HUES48 (cell line): ENCODE results near the gene METTL16.

Experiments
- H3K27ac ChIP-seq: one replicate; pipeline ENCODE4 v1.7.0; 2013; ENCODE audit warnings: low read depth, low read length, inconsistent platforms
- H3K27me3 ChIP-seq: 2 replicates; pipeline ENCODE4 v1.6.1; 2013; ENCODE audit warnings: mild to moderate bottlenecking, low read length; ENCODE audit not compliant: control insufficient read depth, insufficient read depth
- H3K36me3 ChIP-seq: 2 replicates; pipeline ENCODE4 v1.6.1; 2013; ENCODE audit warnings: low read length; ENCODE audit not compliant: control insufficient read depth, insufficient read depth
- H3K4me1 ChIP-seq: 2 replicates; pipeline ENCODE4 v1.6.1; 2013; ENCODE audit warnings: mild to moderate bottlenecking, low read length; ENCODE audit not compliant: control insufficient read depth, insufficient read depth
- H3K4me3 ChIP-seq: 2 replicates; pipeline ENCODE4 v1.5.1; 2013; ENCODE audit warnings: mild to moderate bottlenecking, low read depth, low read length
- H3K9ac ChIP-seq: 2 replicates; pipeline ENCODE4 v1.6.1; 2013; ENCODE audit warnings: mild to moderate bottlenecking, low read depth, low read length, moderate library complexity
- H3K9me3 ChIP-seq: 2 replicates; pipeline ENCODE4 v1.6.1; 2013; ENCODE audit warnings: low read length; ENCODE audit not compliant: control insufficient read depth, insufficient read depth

The METTL16 gene

GRCh38 chr17:2415081-2415480 is 96.6 kb downstream of the METTL16 start:
- no peak overlapping the region for H3K4me3 ChIP-seq
- H3K4me1 ChIP-seq, result no peaks in the 10 kb centered on the region
- H3K27me3 ChIP-seq, result no peaks in the 10 kb centered on the region
- peaks cover 49% of the 10 kb centered on the region for H3K36me3 ChIP-seq
- H3K9ac ChIP-seq, result no peak overlapping the region
- H3K9me3 ChIP-seq, result no peaks in the 10 kb centered on the region
- H3K27ac ChIP-seq, result no peak overlapping the region

GRCh38 chr17:2414446-2415064 is 97.1 kb downstream of the METTL16 start:
- H3K9ac ChIP-seq, result no peak overlapping the region
- no peaks in the 10 kb centered on the region for H3K27me3 ChIP-seq
- H3K27ac ChIP-seq, result no peak overlapping the region
- H3K9me3 ChIP-seq, result no peaks in the 10 kb centered on the region
- H3K4me1 ChIP-seq, result no peaks in the 10 kb centered on the region
- H3K4me3 ChIP-seq, result no peak overlapping the region
- H3K36me3 ChIP-seq, result peaks cover 44% of the 10 kb centered on the region

- no peaks in the 10 kb centered on the region for H3K27me3 ChIP-seq
- H3K4me3 ChIP-seq, result no peak overlapping the region
- H3K36me3 ChIP-seq, result peaks cover 26% of the 10 kb centered on the region
- H3K4me1 ChIP-seq, result no peaks in the 10 kb centered on the region
- no peak overlapping the region for H3K9ac ChIP-seq
- H3K9me3 ChIP-seq, result no peaks in the 10 kb centered on the region
- no peak overlapping the region for H3K27ac ChIP-seq
Measured at GRCh38 chr17:2412561-2413021, 99.1 kb downstream of the METTL16 start.

- H3K27me3 ChIP-seq, result no peaks in the 10 kb centered on the region
- no peak overlapping the region for H3K27ac ChIP-seq
- no peak overlapping the region for H3K4me3 ChIP-seq
- no peak overlapping the region for H3K9ac ChIP-seq
- no peaks in the 10 kb centered on the region for H3K9me3 ChIP-seq
- H3K36me3 ChIP-seq, result peaks cover 24% of the 10 kb centered on the region
- H3K4me1 ChIP-seq, result no peaks in the 10 kb centered on the region
Measured at GRCh38 chr17:2410951-2411350, 100.7 kb downstream of the METTL16 start.

GRCh38 chr17:2406903-2407790 is 104.5 kb downstream of the METTL16 start:
- H3K27me3 ChIP-seq, result no peaks in the 10 kb centered on the region
- H3K36me3 ChIP-seq, result 0 out of 2 replicates have a peak, but pooled peaks cover 2% of the 10 kb centered on the region
- H3K9ac ChIP-seq, result no peak overlapping the region
- H3K4me1 ChIP-seq, result peaks cover 8% of the 10 kb centered on the region
- no peak overlapping the region for H3K27ac ChIP-seq
- no peaks in the 10 kb centered on the region for H3K9me3 ChIP-seq
- no peak overlapping the region for H3K4me3 ChIP-seq

- Histone ChIP-seq H3K4me3 (no peak overlapping the region), H3K27me3 (no peaks in the 10 kb centered on the region), H3K27ac (no peak overlapping the region), H3K9me3 (no peaks in the 10 kb centered on the region), H3K9ac (no peak overlapping the region), H3K4me1 (peaks cover 9% of the 10 kb centered on the region), H3K36me3 (0 out of 2 replicates have a peak, but pooled peaks cover 2% of the 10 kb centered on the region)
Measured at GRCh38 chr17:2406271-2406902, 105.3 kb downstream of the METTL16 start.

DNA sequence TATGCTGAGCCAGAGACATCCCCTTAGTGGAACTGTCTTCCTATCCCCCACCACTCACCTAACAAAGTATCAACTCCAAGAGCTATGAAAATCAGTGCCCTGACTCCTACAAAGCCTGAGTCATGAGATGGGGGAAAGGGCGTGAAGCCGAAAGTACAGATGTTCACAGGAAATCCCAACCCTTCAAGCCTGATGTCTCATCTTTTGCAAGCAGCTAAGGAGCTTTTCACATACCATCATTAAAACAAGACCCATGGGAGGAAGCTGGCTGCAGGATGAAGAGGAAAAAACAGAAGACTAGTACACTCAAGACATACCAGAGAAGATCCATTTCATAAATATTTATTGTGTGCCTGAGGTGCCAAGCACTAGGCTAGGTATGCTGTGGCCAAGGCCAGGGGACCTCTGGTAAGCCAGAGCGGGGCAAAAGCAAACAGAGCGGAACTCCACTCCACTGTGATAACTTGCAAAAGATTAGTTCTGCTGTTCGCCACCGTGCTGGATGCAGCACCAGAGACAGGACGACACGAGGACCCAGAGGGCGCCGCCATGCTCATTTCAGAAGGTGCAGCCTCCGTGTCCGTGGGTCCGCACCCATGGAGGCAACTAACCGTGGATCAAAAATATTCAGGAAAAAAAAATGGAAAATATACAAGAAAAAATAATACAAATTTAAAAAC is 106.3 kb downstream of the METTL16 start:
- H3K9ac ChIP-seq, result no peak overlapping the region
- H3K4me3 ChIP-seq, result no peak overlapping the region
- 0 out of 2 replicates have a peak, but pooled peaks cover 2% of the 10 kb centered on the region for H3K36me3 ChIP-seq

DNA sequence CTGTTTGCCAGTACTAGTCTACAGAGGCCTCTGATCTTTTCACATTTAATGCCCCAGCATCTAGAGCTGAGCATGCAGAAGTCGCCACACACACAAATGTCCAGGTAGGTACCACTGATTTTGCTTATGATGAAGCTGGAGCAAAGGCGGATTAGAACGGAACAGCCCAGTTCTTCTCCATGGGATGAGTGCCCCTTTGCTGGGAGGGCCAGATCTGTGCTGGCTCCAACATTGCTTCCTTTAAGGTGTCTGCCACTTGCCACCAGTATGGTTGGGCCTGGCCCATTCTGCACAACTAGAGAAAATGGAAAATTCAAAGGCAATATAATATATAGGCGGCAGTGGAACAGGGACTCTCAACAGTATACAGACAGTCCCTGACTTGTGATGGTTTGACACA is 108.6 kb downstream of the METTL16 start:
- Histone ChIP-seq H3K36me3 (0 out of 2 replicates have a peak, but pooled peaks cover 2% of the 10 kb centered on the region), H3K27me3 (no peaks in the 10 kb centered on the region), H3K9ac (no peak overlapping the region), H3K9me3 (no peaks in the 10 kb centered on the region), H3K27ac (no peak overlapping the region), H3K4me3 (0 out of 2 replicates have a peak overlapping the region, but pooled peaks have one; percentile 73), H3K4me1 (peaks cover 15% of the 10 kb centered on the region)

More for the DNA sequence above, 106.3 kb downstream of the METTL16 start:
- H3K9me3 ChIP-seq, result no peaks in the 10 kb centered on the region
- no peaks in the 10 kb centered on the region for H3K27me3 ChIP-seq
- H3K4me1 ChIP-seq, result peaks cover 9% of the 10 kb centered on the region
- no peak overlapping the region for H3K27ac ChIP-seq

GRCh38 chr17:2402544-2402943 is 109.1 kb downstream of the METTL16 start:
- peak overlapping the region; percentile 79 for H3K27ac ChIP-seq
- H3K4me3 ChIP-seq, result peak overlapping the region; percentile 73
- peaks cover 20% of the 10 kb centered on the region for H3K4me1 ChIP-seq
- no peaks in the 10 kb centered on the region for H3K27me3 ChIP-seq
- 0 out of 2 replicates have a peak, but pooled peaks cover 2% of the 10 kb centered on the region for H3K36me3 ChIP-seq
- no peaks in the 10 kb centered on the region for H3K9me3 ChIP-seq
- peak overlapping the region; percentile 67 for H3K9ac ChIP-seq

DNA sequence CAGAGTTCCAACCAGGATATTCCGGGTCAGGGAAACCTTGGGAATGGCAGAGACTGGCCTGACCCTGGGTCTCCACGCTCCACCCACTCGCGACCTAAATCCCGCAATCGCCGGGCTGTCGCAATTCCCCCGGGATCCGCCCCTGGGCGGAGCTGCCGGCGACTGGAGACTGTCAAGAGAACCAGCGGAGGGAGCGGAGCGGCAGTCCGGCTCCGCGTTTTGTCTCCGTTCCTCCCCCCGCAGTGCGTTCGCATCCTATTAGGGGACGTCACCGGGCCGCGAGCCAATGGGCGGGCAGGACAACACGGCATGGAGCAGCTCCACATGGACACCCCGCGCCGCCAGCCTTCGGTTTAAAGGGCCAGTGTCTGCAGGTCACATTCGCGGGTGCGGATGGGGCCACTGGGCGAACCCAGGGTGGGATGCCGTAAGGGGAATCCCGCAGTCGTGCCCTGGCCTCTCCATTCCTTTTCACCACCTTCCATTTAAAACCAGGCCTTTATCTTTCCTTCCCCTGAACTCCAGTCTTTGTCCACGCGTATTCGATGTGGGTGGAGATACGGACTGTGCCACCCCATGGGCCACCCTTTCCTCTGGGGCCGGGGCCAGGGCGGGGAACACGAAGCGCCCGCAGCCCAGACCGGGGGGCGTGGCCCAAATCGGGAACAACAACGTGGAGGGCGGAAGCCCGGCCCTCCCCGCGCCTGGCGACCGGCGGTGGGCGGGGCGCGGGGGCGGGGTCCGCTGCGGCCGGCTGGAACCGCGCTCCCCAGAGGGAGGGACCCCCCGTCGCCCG is 110.1 kb downstream of the METTL16 start:
- Histone ChIP-seq H3K9ac (peak overlapping the region; percentile 84), H3K4me3 (peak overlapping the region; percentile 95), H3K36me3 (0 out of 2 replicates have a peak, but pooled peaks cover under 1% of the 10 kb centered on the region), H3K27ac (peak overlapping the region; percentile 99), H3K27me3 (no peaks in the 10 kb centered on the region), H3K4me1 (peaks cover 27% of the 10 kb centered on the region), H3K9me3 (no peaks in the 10 kb centered on the region)
